Measurements from ENCODE around the gene CTNND1. TPM values are rescaled to one million over a fixed set of nuclear protein-coding genes. Genes with fewer than 3 reads are reported as not detected.
"Not testable (repeated sequence)": the region's sequence is repeated elsewhere in the genome, so short reads cannot be mapped to it uniquely, and the experiment has no call there.

Gene CTNND1
- total RNA-seq (ENCODE audit: low replicate concordance) = 83.1 and 169 TPM in 2 replicates

GRCh38 chr11:57761301-57762234, at the start of gene CTNND1:
Gene CTNND1, plus strand, starts transcription at chr11:57761802. Its CDS starts 29,677 bp downstream, at chr11:57791479.
- peak within 1 kb of the TSS; percentile 70 for H3K4me3 ChIP-seq (ENCODE audit: low read depth, low read length)
- peak; percentile 8 for TF ChIP-seq CTCF (IDR thresholded peaks at IDR 0.05; ENCODE audit: insufficient read depth, low read length)
- DNase-seq (ENCODE audit: low read depth) = peak; percentile 99

DNA sequence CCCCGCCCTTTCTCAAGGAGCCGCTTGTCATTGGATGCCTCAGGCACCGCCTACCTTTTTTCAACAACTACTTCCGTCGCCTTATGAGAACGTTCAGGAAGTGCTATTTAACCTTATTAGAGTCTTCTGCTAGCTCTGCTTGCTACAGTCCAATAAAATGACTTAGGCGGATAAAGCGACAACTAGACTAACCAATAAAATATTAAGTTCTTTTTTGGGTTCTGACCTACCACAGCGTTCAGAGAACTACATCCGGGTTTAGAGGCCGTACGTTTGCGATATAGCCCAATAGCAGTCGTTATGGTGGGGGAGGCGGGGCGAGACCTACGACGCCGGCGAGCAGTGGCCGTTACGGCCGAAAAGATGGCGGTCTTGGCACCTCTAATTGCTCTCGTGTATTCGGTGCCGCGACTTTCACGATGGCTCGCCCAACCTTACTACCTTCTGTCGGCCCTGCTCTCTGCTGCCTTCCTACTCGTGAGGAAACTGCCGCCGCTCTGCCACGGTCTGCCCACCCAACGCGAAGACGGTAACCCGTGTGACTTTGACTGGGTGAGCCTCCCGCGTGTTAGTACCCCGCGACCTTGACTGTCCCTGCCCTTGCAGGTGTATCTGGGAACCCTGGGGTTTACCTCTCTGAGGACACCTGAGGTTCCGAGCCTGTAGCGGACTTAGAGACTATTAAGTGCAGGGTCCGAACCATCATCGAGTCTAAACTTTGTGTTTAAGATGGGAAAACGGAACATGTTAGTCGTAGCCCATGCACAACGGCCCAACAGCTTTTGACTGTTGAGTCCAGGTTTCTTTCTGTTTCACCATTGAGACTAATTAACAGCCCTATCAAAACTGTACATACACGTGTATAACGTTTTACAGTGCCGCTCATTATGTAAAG, 49.1 kb upstream of the CTNND1 start, which contains the start of gene TMX2:
TMX2 (plus strand) TSS at position 338 of the 895 bp plus-strand sequence; CDS start at position 364, 26 bp downstream.
- peak within 1 kb of the TSS; percentile 99 for H3K4me3 ChIP-seq (ENCODE audit: low read depth, low read length)
- no peak for TF ChIP-seq CTCF (IDR thresholded peaks at IDR 0.05; ENCODE audit: insufficient read depth, low read length)

GRCh38 chr11:57713835-57714234, 47.8 kb upstream of the CTNND1 start:
- peak overlapping the region; percentile 99 for H3K4me3 ChIP-seq (ENCODE audit: low read depth, low read length)
- TF ChIP-seq CTCF (IDR thresholded peaks at IDR 0.05; ENCODE audit: insufficient read depth, low read length) = no peak

More for the DNA sequence above, 49.1 kb upstream of the CTNND1 start, which contains the start of gene TMX2:
- peak; percentile 99 for DNase-seq (ENCODE audit: low read depth)

GRCh38 chr11:57716726-57717125, 44.9 kb upstream of the CTNND1 start:
- not testable (repeated sequence) for H3K4me3 ChIP-seq (ENCODE audit: low read depth, low read length); DNase-seq (ENCODE audit: low read depth)

More at GRCh38 chr11:57713835-57714234, 47.8 kb upstream of the CTNND1 start:
- DNase-seq (ENCODE audit: low read depth) = no peak

DNA sequence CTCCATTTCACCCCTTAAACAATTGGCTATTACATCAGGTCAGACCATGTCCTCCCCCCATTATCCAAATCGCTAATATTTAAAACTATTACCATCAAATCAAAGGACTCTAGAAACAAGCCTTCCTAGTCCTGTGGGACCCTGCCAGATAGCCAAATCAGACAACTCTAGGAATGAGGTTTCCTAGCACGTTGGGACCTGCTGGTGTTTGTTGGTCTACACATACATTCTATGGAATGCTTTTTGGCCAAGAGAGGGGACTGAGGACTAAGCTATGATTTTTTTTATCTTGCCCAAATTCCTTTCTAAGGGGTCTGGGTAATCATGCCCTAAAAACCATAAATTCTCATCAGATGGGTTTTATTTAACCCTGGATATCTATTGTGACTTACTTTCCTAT, 34.4 kb upstream of the CTNND1 start:
- H3K4me3 ChIP-seq (ENCODE audit: low read depth, low read length) = no peak overlapping the region
- no peak for DNase-seq (ENCODE audit: low read depth)
- TF ChIP-seq CTCF (IDR thresholded peaks at IDR 0.05; ENCODE audit: insufficient read depth, low read length) = no peak

DNA sequence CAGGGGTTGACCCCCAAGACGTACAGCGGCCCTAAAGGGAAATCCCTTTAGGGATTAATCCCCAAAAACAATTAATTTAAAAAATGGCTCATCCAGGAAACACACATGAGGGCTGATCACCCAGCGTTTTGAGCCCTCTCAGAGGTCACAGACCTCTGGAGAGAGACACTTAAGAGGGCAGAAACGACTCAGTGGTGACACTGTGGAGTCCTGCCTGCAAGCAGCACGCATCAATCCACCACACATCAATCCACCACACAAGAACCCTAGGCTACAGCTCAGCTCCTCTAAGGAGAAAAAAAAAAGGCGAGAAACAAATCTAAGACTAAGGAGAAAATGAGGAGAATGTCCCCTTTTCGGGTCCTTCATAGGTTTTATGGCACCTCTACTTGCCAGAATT, 32.8 kb upstream of the CTNND1 start:
- H3K4me3 ChIP-seq (ENCODE audit: low read depth, low read length) = no peak overlapping the region
- TF ChIP-seq CTCF (IDR thresholded peaks at IDR 0.05; ENCODE audit: insufficient read depth, low read length) = no peak
- DNase-seq (ENCODE audit: low read depth) = no peak

All from fibroblast of the aortic adventitia (primary cell).